HG02678 (cell line): ENCODE results near the gene CNTNAP2.

ENCODE experiments used
- ATAC-seq: cut with Tn5 transposase; IDR thresholded peaks from one replicate; pipeline ENCODE4 v1.9.1; 2021; ENCODE audit warnings: mild to moderate bottlenecking, moderate library complexity; ENCODE audit not compliant: unreplicated experiment

The CNTNAP2 gene

GRCh38 chr7:147869456-147869855, 1752.9 kb downstream of the CNTNAP2 start:
- ATAC-seq: no peak

GRCh38 chr7:147878912-147879661, 1762.5 kb downstream of the CNTNAP2 start:
- ATAC-seq: no peak

DNA sequence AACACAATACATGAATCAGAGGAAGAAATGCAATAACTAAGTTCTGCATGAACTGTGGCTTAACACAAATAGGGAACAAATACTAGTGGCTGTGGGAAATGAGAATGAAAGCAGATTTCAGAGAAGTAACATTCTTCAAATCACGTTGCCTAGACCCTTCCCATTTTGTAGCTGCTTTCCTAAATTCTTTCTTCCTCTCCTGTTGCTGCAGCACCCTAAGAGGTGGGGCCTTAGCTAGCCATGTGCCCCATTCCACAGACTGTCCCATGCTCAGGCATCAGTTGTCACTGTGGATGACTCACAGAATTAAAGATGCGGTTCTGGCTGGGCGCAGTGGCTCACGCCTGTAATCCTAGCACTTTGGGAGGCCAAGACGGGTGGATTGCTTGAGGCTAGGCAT, 1769.3 kb downstream of the CNTNAP2 start:
- no peak for ATAC-seq

GRCh38 chr7:147894271-147894670, 1777.7 kb downstream of the CNTNAP2 start:
- no peak for ATAC-seq

DNA sequence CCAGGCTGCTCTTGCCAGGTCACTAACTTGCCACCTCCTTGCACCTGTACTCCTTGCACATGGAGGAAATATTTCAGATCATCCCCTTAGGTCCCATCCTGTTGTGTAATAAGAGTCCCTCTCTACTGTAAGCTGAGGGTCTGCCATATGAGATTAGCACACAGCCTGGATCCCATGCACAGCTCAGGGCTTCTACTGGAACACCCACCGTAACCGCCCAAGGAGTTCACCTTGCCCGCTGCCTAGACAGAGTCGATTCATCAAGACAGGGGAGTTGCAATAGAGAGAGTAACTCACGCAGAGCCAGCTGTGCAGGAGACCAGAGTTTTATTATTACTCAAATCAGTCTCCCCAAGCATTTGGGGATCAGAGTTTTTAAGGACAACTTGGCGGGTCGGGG, 1779.5 kb downstream of the CNTNAP2 start:
- ATAC-seq: no peak

DNA sequence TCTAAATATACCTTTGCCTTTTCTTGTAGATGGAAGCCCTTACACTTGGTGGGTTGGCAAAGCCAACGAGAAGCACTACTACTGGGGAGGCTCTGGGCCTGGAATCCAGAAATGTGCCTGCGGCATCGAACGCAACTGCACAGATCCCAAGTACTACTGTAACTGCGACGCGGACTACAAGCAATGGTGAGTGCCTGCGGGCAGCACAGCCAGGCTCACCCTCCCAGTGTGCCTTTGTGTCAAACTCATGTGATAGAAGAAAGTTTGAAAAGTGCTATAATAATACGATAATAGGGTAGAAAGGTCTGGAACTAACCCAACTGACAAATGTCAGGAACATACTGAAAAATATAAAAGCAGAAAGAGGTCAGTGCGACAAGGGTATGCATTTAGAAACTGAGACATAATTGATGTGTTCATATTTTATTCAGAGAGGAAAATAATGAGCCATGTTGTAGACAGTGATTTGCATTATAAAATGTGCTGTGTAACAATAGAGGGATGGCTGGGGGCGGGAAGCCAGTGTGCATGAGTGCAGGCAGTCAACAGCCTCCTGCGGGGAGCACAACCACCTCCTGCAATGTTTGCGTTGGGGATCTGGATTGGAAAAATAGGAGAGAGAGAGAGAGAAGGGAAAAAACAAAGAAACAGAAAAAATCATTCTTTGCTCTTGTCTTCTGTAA, 1787.1 kb downstream of the CNTNAP2 start:
- ATAC-seq: no peak

- ATAC-seq: no peak
Measured at GRCh38 chr7:147904219-147904576, 1787.6 kb downstream of the CNTNAP2 start.

DNA sequence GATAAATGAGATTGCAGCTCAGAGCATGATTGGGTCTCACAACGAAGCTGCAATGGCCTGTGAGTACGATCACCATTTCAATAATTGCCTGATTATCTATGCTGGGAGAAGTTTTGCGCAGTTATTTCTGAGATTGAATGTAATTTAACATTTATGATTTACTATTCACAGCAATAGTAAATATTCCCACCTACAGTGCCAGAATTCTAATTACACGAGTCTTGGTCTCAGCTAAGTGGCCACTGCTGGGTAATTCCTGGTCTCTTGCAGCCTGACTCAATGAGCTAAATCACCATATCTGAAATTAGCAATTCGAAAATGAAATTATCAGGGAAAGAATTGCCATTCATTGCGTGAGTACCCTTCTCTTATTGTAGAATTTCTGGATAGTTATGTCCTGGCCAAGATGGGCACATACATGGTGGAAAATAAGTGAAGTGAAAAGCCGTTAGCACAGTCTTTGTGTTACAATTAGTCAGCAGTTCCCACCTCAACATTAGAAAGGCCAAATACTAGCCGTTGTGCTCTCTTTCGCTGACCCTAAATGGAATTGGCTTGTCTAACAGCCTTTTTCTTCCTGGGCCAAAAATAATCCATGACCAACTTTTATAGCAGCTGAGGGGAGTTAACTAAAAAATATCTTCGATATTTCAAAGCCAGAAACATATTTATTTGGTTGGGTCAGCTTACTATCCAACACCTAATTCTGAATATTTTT, 1793.0 kb downstream of the CNTNAP2 start:
- ATAC-seq: no peak

DNA sequence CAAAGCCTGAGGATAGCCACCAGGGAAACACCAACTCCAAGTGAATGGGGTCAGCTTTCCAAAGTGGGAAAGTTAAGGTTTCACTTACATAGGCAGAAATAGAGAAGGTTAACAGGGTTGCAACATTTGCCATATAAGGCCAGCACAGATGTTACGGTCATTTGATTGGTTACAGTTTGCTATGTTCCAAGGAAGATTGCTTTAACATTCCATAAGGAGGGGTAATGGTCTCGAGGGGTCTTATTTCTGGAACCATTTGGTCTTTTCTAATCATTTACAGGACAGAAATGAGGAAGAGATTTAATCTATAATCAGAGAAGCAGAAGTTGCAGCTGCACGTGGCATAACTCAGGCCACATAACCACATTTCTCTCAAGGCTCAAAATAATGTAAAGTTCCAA, 1794.6 kb downstream of the CNTNAP2 start:
- no peak for ATAC-seq

DNA sequence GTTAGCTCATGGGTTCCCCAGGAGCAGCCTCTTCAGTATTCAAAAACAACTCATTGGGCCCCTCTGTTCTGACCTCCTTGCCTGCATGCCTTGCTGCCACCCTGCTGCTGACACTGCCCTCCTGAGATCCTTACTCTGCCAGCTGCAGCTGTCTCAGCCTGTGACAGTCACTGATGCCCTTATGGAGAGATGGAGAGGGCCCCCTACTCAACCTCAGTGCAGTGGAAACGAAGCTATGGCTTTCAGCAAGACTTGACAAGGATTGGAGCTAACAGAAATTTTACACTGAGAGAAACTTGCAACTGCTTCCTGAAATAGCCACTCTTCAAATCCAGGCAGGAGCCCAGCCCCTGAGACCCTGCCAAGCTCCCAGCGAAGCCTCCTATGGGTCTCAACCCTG, 1795.7 kb downstream of the CNTNAP2 start:
- no peak for ATAC-seq

- no peak for ATAC-seq
Measured at GRCh38 chr7:147912946-147913638, 1796.5 kb downstream of the CNTNAP2 start.

DNA sequence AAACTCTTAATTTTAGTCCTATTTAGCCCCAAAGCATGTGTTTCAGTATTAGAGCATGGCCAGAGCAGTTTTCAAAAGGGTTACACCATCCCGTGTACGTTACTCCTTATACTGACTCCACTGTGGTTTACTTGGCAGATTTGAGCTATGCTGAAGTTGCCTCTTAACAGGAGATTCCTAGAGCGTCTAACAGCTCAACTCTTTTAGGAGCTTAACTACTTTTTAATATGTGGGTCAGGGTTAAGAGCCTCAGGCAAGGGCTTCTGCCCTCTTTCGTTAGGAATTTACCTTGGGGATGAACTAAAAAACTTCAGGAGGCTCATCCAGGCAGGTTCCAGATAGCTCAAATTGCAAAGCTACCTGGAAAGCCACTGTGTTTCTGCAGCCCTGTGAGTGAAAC, 1799.2 kb downstream of the CNTNAP2 start:
- no peak for ATAC-seq

DNA sequence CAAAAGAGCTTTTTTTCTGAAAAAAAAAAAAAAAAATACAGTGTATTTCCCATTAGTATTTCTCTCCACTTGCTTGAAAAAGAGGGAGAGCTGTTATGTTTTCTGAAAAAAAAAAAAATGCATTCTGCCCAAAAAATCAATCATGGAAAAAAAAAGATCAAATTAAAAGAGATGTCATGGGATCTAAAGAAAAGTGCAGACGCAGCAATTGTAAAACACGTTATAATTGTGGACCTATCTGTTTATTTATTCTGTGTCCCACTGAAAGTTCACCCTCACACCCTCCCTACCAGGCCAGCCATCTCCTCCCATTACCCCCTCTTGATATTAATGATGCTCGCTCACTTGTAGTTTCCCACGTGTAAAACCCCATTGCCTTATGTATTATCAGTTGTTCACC, 1800.0 kb downstream of the CNTNAP2 start:
- no peak for ATAC-seq

GRCh38 chr7:147923841-147924240, 1807.2 kb downstream of the CNTNAP2 start:
- no peak for ATAC-seq

DNA sequence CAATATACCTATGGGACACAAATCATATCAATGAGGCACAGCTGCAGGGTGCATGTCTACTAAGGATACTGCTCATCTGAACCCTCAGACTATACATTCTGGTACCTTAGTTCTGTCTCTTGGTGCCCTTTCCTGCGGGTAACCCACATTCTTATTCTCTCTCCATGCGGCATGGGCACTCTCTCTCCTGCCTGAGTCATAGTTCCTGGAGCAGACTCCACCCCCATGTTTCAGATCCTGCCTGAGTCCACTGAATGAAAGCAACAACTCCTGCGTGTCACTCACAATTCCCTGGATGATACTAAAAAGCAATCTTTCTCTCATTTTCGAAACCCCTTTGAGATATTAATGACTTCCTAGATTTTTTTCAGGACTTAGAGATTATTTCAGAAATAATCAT, 1820.8 kb downstream of the CNTNAP2 start:
- ATAC-seq: no peak

DNA sequence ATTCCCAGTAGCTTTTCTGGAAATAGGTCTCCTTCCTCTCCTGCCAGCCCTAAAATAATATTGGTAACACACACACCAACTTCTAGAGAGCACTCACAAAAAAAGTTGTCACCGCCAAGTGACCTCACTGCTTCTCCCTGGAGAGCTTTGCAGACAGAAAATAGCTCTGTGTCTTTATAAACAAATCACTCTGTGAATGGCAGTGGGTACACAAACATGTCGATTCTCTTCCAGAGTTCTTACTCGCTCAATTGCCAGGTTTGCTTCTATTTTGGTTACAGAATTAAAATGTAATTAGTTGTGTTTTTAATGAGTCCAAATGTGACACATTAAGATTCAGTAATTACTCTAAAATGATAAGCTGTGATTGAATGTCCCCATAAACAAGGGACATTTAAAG, 1824.8 kb downstream of the CNTNAP2 start:
- ATAC-seq: no peak

DNA sequence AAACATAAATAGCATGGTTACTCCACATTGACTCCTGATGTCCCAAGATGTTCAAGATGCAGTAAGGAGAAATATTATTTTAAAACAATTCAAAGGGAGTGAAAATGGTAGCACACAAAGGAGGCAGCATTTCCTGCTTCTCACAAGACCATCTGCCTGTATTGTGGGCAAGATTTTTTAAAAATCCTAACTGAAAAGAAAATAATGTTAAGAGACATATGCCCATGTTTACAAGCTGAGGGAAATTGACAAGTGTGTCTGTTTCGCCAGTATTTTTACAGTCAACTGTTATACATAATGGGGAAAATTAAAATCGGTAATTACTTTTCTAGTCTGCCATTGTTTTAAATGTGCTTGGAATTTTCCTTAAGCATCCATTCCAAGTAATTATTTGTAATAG, 1827.7 kb downstream of the CNTNAP2 start:
- ATAC-seq: no peak

DNA sequence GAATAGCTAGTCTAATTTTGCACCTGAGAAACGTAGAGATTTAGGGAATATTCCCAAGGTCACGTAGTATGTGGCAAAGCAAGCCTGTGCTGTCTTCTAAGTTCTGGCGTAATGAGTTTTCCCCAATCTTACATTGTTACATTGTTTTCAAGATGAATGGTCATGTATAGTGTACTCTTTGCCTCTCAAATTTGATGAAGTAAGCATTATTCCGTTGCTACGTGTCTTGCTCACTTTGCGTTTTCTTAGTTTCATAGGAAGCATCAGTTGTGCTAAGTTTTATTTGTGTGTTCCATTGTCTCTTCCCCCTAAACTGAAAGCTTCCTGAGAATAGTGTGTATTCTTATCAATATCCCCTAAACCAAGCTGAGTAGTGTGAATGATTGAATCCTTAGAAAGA, 1836.3 kb downstream of the CNTNAP2 start:
- ATAC-seq: no peak

DNA sequence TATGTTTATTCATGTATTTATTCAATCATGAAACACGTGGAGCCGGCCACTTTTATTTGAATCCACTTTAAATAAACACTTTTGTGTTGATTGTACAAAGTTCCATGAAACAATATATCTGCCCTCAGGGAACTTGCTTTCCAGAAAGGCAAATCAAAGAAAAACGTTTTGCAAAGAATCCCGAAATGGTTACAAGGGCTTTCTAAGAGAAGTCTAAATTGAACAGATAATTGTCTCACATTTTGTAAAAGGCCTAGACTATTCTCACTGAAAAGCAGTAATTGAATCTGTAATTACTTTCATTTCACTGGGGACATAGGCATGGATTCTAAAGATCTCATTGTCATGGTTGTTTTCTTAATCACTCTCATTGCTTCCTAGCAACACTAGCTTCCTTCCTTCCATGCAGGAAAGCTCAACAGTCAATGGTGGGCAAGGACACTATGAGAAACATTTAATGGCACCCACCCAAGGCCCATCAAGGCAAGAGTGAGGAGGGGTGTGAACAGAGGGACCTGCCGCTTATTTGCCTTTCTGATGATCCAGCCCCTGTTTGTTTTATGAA, 1851.5 kb downstream of the CNTNAP2 start:
- no peak for ATAC-seq

DNA sequence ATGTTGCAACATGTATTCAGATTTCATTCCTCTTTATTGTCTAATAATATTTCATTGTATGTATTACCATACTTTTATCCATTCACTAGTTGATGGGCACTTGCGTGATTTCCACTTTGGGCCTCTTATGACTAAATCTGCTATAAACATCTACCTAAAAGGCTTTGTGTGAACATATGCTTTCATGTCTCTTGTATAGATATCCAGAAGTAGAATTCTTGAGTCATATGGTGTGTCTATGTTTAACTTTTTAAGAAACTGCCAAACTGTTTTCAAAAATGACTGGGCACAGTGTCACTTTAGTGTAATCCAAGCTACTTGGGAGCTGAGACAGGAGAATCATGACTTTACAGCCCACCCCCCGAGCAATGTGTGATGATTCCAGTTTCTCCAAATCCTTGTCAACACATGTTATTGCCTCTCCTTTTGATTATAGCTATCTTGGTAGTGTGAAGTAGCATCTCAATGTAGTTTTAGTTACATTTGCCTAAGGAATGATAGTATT, 1855.1 kb downstream of the CNTNAP2 start:
- no peak for ATAC-seq

DNA sequence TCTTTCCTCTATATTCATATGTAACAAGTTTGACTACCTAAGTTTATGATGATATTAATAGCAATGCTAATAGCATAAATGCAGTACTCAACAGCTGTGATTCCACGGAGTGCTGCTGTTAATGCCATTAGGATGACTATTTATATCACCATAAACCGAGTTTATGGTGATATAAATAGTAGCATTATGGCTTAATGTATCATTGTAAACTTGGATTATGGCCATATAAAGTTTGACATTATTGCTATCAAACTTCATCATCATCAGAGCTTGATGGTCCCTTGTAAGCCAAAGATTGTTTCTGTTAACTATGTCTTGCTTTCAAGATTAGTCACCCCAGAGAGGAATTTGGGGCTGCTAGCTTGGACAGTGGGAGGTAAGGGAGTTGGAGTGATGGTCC, 1861.6 kb downstream of the CNTNAP2 start:
- no peak for ATAC-seq
